ENCODE measurements around the gene STEAP1B. TPM values are rescaled to one million over a fixed set of nuclear protein-coding genes. Genes with fewer than 3 reads are reported as not detected.

Gene STEAP1B
- total RNA-seq, 1 experiment from 2014 or later, result 0.27 TPM

DNA sequence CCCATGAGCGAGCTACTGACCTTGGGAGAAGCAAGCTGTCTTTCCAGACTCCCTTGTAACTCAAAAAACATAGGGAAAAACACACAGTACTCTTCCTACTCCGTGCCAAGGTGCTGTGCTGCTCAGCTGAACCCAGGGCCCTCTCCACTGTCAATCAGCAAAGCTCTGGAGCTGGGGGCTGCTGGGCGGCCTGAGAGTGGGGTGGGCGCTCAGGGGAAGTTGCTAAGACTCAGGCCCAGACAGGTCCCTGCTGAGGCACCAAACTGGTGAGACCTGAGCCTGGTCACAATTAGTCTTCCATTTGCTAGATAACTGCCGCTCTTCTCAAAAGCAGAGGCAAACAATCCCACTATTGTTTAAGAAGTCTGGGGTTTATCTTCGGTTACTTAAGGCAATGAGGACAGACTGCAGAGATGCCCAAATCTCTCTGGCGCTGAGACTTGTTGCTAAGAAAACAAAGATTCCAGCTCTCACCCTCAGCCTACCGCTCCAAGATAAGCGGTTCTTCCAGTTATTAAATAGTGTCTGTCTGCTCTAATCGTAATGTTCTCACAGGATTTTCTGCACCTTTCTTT is 22.0 kb downstream of the STEAP1B start:
- H4K20me1 ChIP-seq (ENCODE audit: insufficient read depth), result no peaks in the 10 kb centered on the region
- TF ChIP-seq SRF (IDR thresholded peaks at IDR 0.05; ENCODE audit: low read depth), result no peak
- TF ChIP-seq, protein P1, sequence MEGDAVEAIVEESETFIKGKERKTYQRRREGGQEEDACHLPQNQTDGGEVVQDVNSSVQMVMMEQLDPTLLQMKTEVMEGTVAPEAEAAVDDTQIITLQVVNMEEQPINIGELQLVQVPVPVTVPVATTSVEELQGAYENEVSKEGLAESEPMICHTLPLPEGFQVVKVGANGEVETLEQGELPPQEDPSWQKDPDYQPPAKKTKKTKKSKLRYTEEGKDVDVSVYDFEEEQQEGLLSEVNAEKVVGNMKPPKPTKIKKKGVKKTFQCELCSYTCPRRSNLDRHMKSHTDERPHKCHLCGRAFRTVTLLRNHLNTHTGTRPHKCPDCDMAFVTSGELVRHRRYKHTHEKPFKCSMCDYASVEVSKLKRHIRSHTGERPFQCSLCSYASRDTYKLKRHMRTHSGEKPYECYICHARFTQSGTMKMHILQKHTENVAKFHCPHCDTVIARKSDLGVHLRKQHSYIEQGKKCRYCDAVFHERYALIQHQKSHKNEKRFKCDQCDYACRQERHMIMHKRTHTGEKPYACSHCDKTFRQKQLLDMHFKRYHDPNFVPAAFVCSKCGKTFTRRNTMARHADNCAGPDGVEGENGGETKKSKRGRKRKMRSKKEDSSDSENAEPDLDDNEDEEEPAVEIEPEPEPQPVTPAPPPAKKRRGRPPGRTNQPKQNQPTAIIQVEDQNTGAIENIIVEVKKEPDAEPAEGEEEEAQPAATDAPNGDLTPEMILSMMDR (IDR thresholded peaks at IDR 0.05 in 2 of 3, conservative IDR thresholded peaks at IDR 0.05 in 1 of 3; ENCODE audit: borderline replicate concordance in 1 of 3, insufficient read depth in 1 of 3, low read depth in 2 of 3, low read length in 2 of 3), result no peak
- TF ChIP-seq ELF1 (IDR thresholded peaks at IDR 0.05; ENCODE audit: borderline replicate concordance, low read depth), result no peak
- TF ChIP-seq, protein P2, sequence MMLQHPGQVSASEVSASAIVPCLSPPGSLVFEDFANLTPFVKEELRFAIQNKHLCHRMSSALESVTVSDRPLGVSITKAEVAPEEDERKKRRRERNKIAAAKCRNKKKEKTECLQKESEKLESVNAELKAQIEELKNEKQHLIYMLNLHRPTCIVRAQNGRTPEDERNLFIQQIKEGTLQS (IDR thresholded peaks at IDR 0.05), result no peak
- TF ChIP-seq, protein P3, sequence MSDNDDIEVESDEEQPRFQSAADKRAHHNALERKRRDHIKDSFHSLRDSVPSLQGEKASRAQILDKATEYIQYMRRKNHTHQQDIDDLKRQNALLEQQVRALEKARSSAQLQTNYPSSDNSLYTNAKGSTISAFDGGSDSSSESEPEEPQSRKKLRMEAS (IDR thresholded peaks at IDR 0.05), result no peak
- no peak for TF ChIP-seq EZH2phosphoT487 (IDR thresholded peaks at IDR 0.05; ENCODE audit: borderline replicate concordance)
- no peak for TF ChIP-seq FOSL1 (IDR thresholded peaks at IDR 0.05; ENCODE audit: low read depth)
- H3K4me1 ChIP-seq (ENCODE audit: control insufficient read depth in 1 of 2, insufficient read depth in 2 of 2, low read length in 2 of 2), result no peaks in the 10 kb centered on the region
- intact Hi-C loops (cut with micrococcal nuclease), result no loop called here
- H3K36me3 ChIP-seq (ENCODE audit: control insufficient read depth in 1 of 2, insufficient read depth in 2 of 2, low read length in 2 of 2), result no peaks in the 10 kb centered on the region
- no peaks in the 10 kb centered on the region for H3K79me2 ChIP-seq (ENCODE audit: insufficient read depth, low read length)
- no peaks in the 10 kb centered on the region for H3K9me2 ChIP-seq (ENCODE audit: insufficient read depth)
- CTCF ChIA-PET, result no interaction called here
- no peaks in the 10 kb centered on the region for H3K27me3 ChIP-seq (ENCODE audit: insufficient read depth, low read length)
- no peak overlapping the region for H3K4me3 ChIP-seq (replicated peaks in 1 of 2; ENCODE audit: low read depth in 1 of 2, low read length in 2 of 2)
- H3K9me3 ChIP-seq (ENCODE audit: control insufficient read depth in 1 of 2, insufficient read depth in 1 of 2, low read depth in 1 of 2, low read length in 2 of 2), result no peaks in the 10 kb centered on the region
- ATAC-seq, result no peak
- RAD21 ChIA-PET (ENCODE audit: low non-redundant PET in 1 of 2, low total read pairs in 2 of 2, uncharacterized antibody in 2 of 2, unreplicated experiment in 2 of 2), result no interaction called here
- POLR2A ChIA-PET, result no interaction called here
- no peak for DNase-seq (ENCODE audit: low read depth, low spot score)
- BruUV-seq (replicated peaks), result no TSS peak
- no peak overlapping the region for H3K27ac ChIP-seq (ENCODE audit: low read depth, low read length)
- H2AFZ ChIP-seq (ENCODE audit: low read depth, low read length, poor library complexity, severe bottlenecking), result no peak overlapping the region
- no peak overlapping the region for H3K9ac ChIP-seq (ENCODE audit: low read length)
- H3K4me2 ChIP-seq (ENCODE audit: low read length), result no peak overlapping the region

DNA sequence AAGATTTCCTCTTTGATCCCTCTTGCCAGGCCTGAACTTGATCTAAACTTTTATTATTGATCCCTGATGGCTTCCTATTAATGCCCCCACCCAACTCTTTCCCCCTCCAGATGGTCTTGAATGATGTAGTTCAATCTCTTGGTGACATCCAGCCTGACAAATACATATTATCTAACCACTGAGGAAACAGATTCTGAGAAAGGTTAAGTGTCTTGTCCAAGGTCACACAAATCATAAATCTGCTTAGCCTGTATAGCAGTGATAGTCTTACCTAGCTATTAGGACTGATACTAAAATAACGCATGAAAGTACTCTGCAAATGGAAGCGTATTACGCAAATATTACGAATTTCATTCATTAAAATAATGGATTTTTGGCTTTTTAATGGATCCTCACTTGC is 22.7 kb downstream of the STEAP1B start:
- H3K27me3 ChIP-seq (ENCODE audit: insufficient read depth, low read length), result no peaks in the 10 kb centered on the region
- no peak overlapping the region for H3K27ac ChIP-seq (ENCODE audit: low read depth, low read length)
- POLR2A ChIA-PET, result no interaction called here
- RAD21 ChIA-PET (ENCODE audit: low non-redundant PET in 1 of 2, low total read pairs in 2 of 2, uncharacterized antibody in 2 of 2, unreplicated experiment in 2 of 2), result no interaction called here
- no peaks in the 10 kb centered on the region for H3K9me2 ChIP-seq (ENCODE audit: insufficient read depth)
- no peak overlapping the region for H3K4me2 ChIP-seq (ENCODE audit: low read length)
- DNase-seq (ENCODE audit: low read depth, low spot score) (no peak), ATAC-seq (no peak)
- H3K4me1 ChIP-seq (ENCODE audit: control insufficient read depth in 1 of 2, insufficient read depth in 2 of 2, low read length in 2 of 2), result no peaks in the 10 kb centered on the region
- H3K4me3 ChIP-seq (replicated peaks in 1 of 2; ENCODE audit: low read depth in 1 of 2, low read length in 2 of 2), result no peak overlapping the region
- H3K79me2 ChIP-seq (ENCODE audit: insufficient read depth, low read length), result no peaks in the 10 kb centered on the region
- no peak overlapping the region for H2AFZ ChIP-seq (ENCODE audit: low read depth, low read length, poor library complexity, severe bottlenecking)
- no peaks in the 10 kb centered on the region for H3K9me3 ChIP-seq (ENCODE audit: control insufficient read depth in 1 of 2, insufficient read depth in 1 of 2, low read depth in 1 of 2, low read length in 2 of 2)
- intact Hi-C loops (cut with micrococcal nuclease), result no loop called here
- H3K36me3 ChIP-seq (ENCODE audit: control insufficient read depth in 1 of 2, insufficient read depth in 2 of 2, low read length in 2 of 2), result no peaks in the 10 kb centered on the region
- CTCF ChIA-PET, result no interaction called here
- H3K9ac ChIP-seq (ENCODE audit: low read length), result no peak overlapping the region
- no TSS peak for BruUV-seq (replicated peaks)
- H4K20me1 ChIP-seq (ENCODE audit: insufficient read depth), result no peaks in the 10 kb centered on the region
- TF ChIP-seq EGR1 (IDR thresholded peaks at IDR 0.05; ENCODE audit: low read depth) (no peak), RAD21 (IDR thresholded peaks at IDR 0.05; ENCODE audit: low read depth) (no peak), CEBPB (IDR thresholded peaks at IDR 0.05; ENCODE audit: low read depth) (no peak), SIN3A (IDR thresholded peaks at IDR 0.05; ENCODE audit: low read depth) (no peak), TCF7L2 (IDR thresholded peaks at IDR 0.05; ENCODE audit: borderline replicate concordance, extremely low read depth, insufficient read depth, insufficient read length) (no peak), POLR2AphosphoS5 (IDR thresholded peaks at IDR 0.05; ENCODE audit: low read depth, low read length) (no peak)
- TF ChIP-seq, protein P4, sequence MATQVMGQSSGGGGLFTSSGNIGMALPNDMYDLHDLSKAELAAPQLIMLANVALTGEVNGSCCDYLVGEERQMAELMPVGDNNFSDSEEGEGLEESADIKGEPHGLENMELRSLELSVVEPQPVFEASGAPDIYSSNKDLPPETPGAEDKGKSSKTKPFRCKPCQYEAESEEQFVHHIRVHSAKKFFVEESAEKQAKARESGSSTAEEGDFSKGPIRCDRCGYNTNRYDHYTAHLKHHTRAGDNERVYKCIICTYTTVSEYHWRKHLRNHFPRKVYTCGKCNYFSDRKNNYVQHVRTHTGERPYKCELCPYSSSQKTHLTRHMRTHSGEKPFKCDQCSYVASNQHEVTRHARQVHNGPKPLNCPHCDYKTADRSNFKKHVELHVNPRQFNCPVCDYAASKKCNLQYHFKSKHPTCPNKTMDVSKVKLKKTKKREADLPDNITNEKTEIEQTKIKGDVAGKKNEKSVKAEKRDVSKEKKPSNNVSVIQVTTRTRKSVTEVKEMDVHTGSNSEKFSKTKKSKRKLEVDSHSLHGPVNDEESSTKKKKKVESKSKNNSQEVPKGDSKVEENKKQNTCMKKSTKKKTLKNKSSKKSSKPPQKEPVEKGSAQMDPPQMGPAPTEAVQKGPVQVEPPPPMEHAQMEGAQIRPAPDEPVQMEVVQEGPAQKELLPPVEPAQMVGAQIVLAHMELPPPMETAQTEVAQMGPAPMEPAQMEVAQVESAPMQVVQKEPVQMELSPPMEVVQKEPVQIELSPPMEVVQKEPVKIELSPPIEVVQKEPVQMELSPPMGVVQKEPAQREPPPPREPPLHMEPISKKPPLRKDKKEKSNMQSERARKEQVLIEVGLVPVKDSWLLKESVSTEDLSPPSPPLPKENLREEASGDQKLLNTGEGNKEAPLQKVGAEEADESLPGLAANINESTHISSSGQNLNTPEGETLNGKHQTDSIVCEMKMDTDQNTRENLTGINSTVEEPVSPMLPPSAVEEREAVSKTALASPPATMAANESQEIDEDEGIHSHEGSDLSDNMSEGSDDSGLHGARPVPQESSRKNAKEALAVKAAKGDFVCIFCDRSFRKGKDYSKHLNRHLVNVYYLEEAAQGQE (IDR thresholded peaks at IDR 0.05; ENCODE audit: low read depth), result no peak
- TF ChIP-seq, protein P2 (IDR thresholded peaks at IDR 0.05), result no peak

Measured in HCT116 (cell line).